K562 (cell line): ENCODE results near the gene MICALL2. TPM values are rescaled to one million over a fixed set of nuclear protein-coding genes. Genes with fewer than 3 reads are reported as not detected.
A peak's percentile ranks its signal among the peaks of the same experiment; 100 is the strongest.

Source experiments
- ADNP ChIP-seq: fragments of 200-800 bp; sonication (Bioruptor generic); IDR thresholded peaks from 2 replicates; pipeline ENCODE4 v1.6.1; 2016; ENCODE audit warnings: missing genetic modification characterization, missing compliant biosample characterization
- ARID3A ChIP-seq: IDR thresholded peaks from 2 replicates; pipeline ENCODE4 v1.6.1; 2012; ENCODE audit warnings: low read depth, low read length, improper control_type of control experiment, borderline replicate concordance
- ATF7 ChIP-seq: fragments of 450-650 bp; IDR thresholded peaks from 2 replicates; pipeline ENCODE4 v1.7.1; 2014; ENCODE audit warnings: mild to moderate bottlenecking, moderate library complexity
- IFI16 ChIP-seq: fragments of 250-450 bp; sonication (Bioruptor Pico); IDR thresholded peaks from 2 replicates; pipeline ENCODE4 v2.1.2; 2022; ENCODE audit warnings: mild to moderate bottlenecking, inconsistent platforms
- JUND ChIP-seq, 2 experiments: IDR thresholded peaks; 2 replicates in 1 of 2; 3 replicates in 1 of 2; pipeline ENCODE4 v1.6.1; 2011; ENCODE audit warnings: borderline replicate concordance in 2 of 2, low read depth in 2 of 2, low read length in 2 of 2, improper control_type of control experiment in 1 of 2, missing biosample characterization in 1 of 2, missing genetic modification characterization in 1 of 2, missing genetic modification reagents in 1 of 2
- NBN ChIP-seq: fragments of 450-650 bp; IDR thresholded peaks from 2 replicates; pipeline ENCODE4 v1.6.1; 2016; ENCODE audit warnings: low read depth, mild to moderate bottlenecking
- NRF1 ChIP-seq, 2 experiments: fragments of 450-650 bp; IDR thresholded peaks in 1 of 2; conservative IDR thresholded peaks in 1 of 2; 2 replicates each; pipeline ENCODE4 v1.6.1; 2014; ENCODE audit warnings: mild to moderate bottlenecking in 2 of 2
- SMARCA5 ChIP-seq: fragments of 450-650 bp; IDR thresholded peaks from 2 replicates; pipeline ENCODE4 v1.6.1; 2016
- SP1 ChIP-seq: sonication (generic); formaldehyde crosslinking; IDR thresholded peaks from 2 replicates; pipeline ENCODE4 v1.8.1; 2022; ENCODE audit warnings: mild to moderate bottlenecking, missing genetic modification reagents
- SP2 ChIP-seq: IDR thresholded peaks from 2 replicates; pipeline ENCODE4 v1.6.1; 2011; ENCODE audit warnings: mild to moderate bottlenecking, low read depth, low read length, moderate library complexity; ENCODE audit not compliant: poor library complexity, severe bottlenecking; ENCODE audit errors: extremely low read depth
- TEAD2 ChIP-seq: fragments of 450-650 bp; IDR thresholded peaks from 2 replicates; pipeline ENCODE4 v1.6.1; 2016; ENCODE audit warnings: missing genetic modification characterization, control low read depth, missing compliant biosample characterization
- WHSC1 ChIP-seq: IDR thresholded peaks from one replicate; pipeline ENCODE4 v1.6.1; 2012; ENCODE audit warnings: low read length, control low read depth, inconsistent platforms
- ZBED1 ChIP-seq: IDR thresholded peaks from 2 replicates; pipeline ENCODE4 v1.6.1; 2014
- ZBTB33 ChIP-seq: sonication (generic); formaldehyde crosslinking; IDR thresholded peaks from 2 replicates; pipeline ENCODE4 v1.8.1; 2023; ENCODE audit warnings: mild to moderate bottlenecking, missing genetic modification reagents
- polyA plus RNA-seq, 8 experiments: library from polyadenylated mRNA; depleted of rRNA in 4 of 8; stranded (reverse) in 5 of 8; unstranded in 3 of 8; fragments of >200 nt; fragmentation: Nextera tagmentation in 2 of 8; fragmentation: Illumina TruSeq in 1 of 8; extraction: Ambion mirVana in 2 of 8; extraction: Trizol in 1 of 8; gene quantifications; 2 replicates each; pipeline versions ENCODE4 v1.2.1 to v1.2.3, GENCODE V29; 2011 to 2014; ENCODE audit warnings: inconsistent platforms in 1 of 8, missing spikeins in 1 of 8
- total RNA-seq, 7 experiments: library from RNA; depleted of rRNA in 6 of 7; stranded (reverse); fragments of >200 nt in 6 of 7; fragmentation: Illumina TruSeq in 2 of 7; extraction: Trizol in 2 of 7; gene quantifications; 2 replicates each; pipeline versions ENCODE4 v1.2.1 to v1.2.3, GENCODE V29; 2011 to 2021; ENCODE audit warnings: low replicate concordance in 1 of 7
- TF ChIP-seq, protein P1 (sequence below): fragments of 250-450 bp; sonication (Bioruptor Pico); IDR thresholded peaks from 2 replicates; pipeline ENCODE4 v1.5.0; 2021; ENCODE audit warnings: mild to moderate bottlenecking, moderate library complexity
- TF ChIP-seq, protein P2 (sequence below): fragments of 250-450 bp; sonication (Bioruptor Pico); IDR thresholded peaks from 2 replicates; pipeline ENCODE4 v1.4.0; 2020; ENCODE audit warnings: mild to moderate bottlenecking, moderate library complexity

MICALL2 gene
- total and polyA plus RNA-seq, 9 of the 15 experiments (the other 6 are each of a cell fraction or from before 2014, with no cell fraction given) = 1.8 to 103 (median 17.0) TPM

GRCh38 chr7:1418505-1419309 is 40.6 kb downstream of the MICALL2 start (continued):
- TF ChIP-seq, protein P1, sequence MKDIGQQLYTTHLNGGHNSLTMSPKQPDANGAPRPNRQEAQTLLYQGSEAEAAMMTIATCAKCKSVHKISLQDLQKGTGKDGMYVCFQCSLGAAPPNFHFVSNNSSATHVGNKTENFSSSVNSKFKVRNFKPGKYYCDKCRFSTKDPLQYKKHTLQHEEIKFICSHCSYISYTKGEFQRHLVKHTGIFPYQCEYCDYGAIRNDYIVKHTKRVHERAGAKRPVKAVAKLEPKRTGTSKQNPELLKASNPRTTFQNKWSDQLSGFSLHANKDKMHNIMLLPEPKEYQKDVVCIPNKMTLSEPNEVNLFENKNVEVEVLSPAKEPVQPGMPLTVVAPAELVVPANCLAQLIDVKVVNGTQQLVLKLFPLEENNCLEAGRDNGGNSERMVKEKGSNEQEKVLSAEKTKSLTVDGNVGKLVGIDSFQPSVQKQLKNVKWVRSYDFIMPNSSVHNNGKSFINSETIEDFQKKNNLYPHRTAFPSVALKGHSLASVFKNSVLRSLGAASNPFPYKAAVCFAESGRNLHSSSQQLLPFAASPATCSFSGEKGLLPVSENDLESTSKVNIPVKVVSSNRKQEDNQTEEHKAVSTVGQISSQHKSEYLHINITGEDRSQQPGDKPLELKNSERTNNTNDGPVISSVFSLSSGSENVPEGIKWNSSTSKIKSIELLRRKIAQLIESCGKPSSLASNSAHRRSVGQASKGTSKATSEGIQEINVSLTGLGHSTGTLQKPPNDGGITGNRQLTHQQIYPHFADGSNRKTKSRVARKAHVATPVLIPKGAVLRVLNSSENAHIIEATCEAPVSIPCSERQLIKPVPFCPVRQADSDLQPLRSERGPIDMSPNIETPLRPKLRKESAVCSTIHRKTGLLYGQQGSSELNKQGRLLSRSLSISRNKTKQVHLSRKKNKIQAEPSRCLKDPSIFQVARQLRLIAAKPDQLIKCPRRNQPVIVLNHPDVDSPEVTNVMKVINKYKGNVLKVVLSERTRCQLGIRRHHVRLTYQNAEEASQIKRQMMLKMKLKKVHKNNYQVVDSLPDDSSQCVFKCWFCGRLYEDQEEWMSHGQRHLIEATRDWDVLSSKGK (CRISPR knock-in tag) = no peak
- TF ChIP-seq NRF1 (conservative IDR thresholded peaks at IDR 0.05 in 1 of 2, IDR thresholded peaks at IDR 0.05 in 1 of 2) (peak; percentile 31 to 48; a peak in 2 of 4 replicates), ZBED1 (no peak), SP1 (CRISPR knock-in tag) (peak; percentile 83), SP2 (peak; percentile 16), IFI16 (no peak), ZBTB33 (CRISPR knock-in tag) (no peak), ATF7 (peak; percentile 97), WHSC1 (no peak), ADNP (tag) (peak; percentile 74; the same call in 1 of the 2 replicates), TEAD2 (no peak), ARID3A (0 out of 2 replicates have a peak, but pooled peaks have one; percentile 28), SMARCA5 (peak; percentile 54; the same call in 1 of the 2 replicates), JUND (IDR thresholded peaks at IDR 0.05; ENCODE audit: borderline replicate concordance, low read depth, low read length) (peak; percentile 56), JUND (tag; IDR thresholded peaks at IDR 0.05; ENCODE audit: borderline replicate concordance, low read depth, low read length) (peak; percentile 55; the same call in 1 of the 3 replicates), NBN (peak; percentile 80)
- TF ChIP-seq, protein P2, sequence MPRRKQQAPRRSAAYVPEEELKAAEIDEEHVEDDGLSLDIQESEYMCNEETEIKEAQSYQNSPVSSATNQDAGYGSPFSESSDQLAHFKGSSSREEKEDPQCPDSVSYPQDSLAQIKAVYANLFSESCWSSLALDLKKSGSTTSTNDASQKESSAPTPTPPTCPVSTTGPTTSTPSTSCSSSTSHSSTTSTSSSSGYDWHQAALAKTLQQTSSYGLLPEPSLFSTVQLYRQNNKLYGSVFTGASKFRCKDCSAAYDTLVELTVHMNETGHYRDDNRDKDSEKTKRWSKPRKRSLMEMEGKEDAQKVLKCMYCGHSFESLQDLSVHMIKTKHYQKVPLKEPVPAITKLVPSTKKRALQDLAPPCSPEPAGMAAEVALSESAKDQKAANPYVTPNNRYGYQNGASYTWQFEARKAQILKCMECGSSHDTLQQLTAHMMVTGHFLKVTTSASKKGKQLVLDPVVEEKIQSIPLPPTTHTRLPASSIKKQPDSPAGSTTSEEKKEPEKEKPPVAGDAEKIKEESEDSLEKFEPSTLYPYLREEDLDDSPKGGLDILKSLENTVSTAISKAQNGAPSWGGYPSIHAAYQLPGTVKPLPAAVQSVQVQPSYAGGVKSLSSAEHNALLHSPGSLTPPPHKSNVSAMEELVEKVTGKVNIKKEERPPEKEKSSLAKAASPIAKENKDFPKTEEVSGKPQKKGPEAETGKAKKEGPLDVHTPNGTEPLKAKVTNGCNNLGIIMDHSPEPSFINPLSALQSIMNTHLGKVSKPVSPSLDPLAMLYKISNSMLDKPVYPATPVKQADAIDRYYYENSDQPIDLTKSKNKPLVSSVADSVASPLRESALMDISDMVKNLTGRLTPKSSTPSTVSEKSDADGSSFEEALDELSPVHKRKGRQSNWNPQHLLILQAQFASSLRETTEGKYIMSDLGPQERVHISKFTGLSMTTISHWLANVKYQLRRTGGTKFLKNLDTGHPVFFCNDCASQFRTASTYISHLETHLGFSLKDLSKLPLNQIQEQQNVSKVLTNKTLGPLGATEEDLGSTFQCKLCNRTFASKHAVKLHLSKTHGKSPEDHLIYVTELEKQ (CRISPR knock-in tag) = no peak
